ENCODE results near the gene CST5. TPM values are rescaled to one million over a fixed set of nuclear protein-coding genes. Genes with fewer than 3 reads are reported as not detected.

Gene CST5, protein sequence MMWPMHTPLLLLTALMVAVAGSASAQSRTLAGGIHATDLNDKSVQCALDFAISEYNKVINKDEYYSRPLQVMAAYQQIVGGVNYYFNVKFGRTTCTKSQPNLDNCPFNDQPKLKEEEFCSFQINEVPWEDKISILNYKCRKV
- total RNA-seq = not detected in 2 replicates
- 0.56 TPM in 1 of 2 replicates, not detected in the other for polyA plus RNA-seq

DNA sequence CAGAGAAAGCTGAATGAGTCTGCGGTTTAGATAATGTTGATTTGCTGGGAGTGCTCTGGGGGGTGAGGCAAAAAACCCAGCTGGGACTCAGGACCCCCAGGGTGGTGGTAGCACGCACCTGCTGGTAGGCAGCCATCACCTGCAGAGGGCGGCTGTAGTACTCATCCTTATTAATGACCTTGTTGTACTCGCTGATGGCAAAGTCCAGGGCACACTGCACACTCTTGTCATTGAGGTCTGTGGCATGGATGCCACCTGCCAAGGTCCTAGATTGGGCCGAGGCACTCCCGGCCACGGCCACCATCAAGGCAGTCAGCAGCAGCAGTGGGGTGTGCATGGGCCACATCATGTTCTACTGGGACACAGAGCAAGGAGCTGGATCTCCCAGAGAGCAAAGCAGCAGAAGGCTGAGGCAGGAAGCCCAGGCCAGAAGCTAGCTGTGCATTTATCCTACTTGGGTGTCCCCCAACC, at the start of gene CST5:
CST5 (minus strand) TSS at position 421 of the 471 bp plus-strand sequence; CDS start at position 349, 72 bp downstream.
- Histone ChIP-seq H3K27me3 (no peaks in the 10 kb centered on the region), H3K4me3 (no peak within 1 kb of the TSS), H3K27ac (no peak within 1 kb of the TSS), H3K4me1 (ENCODE audit: low read depth) (no peaks in the 10 kb centered on the region), H3K9me3 (ENCODE audit: low read depth) (no peaks in the 10 kb centered on the region), H3K36me3 (no peaks in the 10 kb centered on the region)
- no peak for DNase-seq (ENCODE audit: low read depth in 1 of 2, low spot score in 1 of 2)
- TF ChIP-seq, protein P1, sequence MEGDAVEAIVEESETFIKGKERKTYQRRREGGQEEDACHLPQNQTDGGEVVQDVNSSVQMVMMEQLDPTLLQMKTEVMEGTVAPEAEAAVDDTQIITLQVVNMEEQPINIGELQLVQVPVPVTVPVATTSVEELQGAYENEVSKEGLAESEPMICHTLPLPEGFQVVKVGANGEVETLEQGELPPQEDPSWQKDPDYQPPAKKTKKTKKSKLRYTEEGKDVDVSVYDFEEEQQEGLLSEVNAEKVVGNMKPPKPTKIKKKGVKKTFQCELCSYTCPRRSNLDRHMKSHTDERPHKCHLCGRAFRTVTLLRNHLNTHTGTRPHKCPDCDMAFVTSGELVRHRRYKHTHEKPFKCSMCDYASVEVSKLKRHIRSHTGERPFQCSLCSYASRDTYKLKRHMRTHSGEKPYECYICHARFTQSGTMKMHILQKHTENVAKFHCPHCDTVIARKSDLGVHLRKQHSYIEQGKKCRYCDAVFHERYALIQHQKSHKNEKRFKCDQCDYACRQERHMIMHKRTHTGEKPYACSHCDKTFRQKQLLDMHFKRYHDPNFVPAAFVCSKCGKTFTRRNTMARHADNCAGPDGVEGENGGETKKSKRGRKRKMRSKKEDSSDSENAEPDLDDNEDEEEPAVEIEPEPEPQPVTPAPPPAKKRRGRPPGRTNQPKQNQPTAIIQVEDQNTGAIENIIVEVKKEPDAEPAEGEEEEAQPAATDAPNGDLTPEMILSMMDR (IDR thresholded peaks at IDR 0.05; ENCODE audit: low read depth, low read length) = no peak

DNA sequence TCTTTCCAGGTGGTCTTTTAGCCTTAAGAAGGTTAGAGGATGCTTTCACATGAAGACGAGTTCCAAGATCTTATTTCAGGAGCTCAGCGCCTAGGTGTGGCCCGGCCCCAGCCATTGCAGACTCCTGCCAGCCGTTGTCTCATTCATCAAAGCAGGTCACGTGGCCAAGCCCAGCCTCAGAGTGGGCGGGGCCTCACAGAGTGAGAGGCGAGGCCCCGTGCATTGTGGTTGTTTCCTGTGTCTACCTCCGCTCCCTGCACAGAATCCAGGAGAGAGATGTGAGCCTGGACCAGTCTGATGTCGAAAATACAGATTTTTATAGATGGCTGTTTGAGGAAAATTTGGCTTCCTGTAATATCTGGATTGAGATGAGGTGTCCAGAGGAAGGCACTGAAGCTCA, 49.2 kb upstream of the CST5 start:
- no peak overlapping the region for H3K27ac ChIP-seq
- no peak for DNase-seq (ENCODE audit: low read depth in 1 of 2, low spot score in 1 of 2)
- no peaks in the 10 kb centered on the region for H3K9me3 ChIP-seq (ENCODE audit: low read depth)
- TF ChIP-seq, protein P1 (IDR thresholded peaks at IDR 0.05; ENCODE audit: low read depth, low read length) = no peak
- no peaks in the 10 kb centered on the region for H3K27me3 ChIP-seq
- no peaks in the 10 kb centered on the region for H3K4me1 ChIP-seq (ENCODE audit: low read depth)
- no peak overlapping the region for H3K4me3 ChIP-seq
- no peaks in the 10 kb centered on the region for H3K36me3 ChIP-seq

DNA sequence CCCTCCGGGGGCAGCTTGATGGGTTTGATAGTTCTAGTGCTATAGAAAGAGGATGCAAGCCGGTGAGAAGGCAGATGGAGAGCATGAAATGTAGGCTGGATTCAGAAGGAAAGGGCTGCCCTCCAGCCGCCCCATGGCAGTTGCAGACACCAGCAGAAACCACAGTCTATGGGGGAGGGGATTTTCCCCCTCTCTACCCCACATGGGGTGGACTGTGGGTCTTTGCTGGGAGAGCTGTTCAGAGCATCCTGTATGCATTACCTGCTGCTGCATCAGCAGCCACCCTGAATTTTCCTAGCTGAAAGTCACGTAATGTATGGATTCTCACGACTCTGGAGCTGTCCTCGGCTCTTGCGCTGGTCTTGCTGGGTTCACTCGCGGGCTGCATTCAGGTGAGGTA, 48.8 kb upstream of the CST5 start:
- no peaks in the 10 kb centered on the region for H3K27me3 ChIP-seq
- no peaks in the 10 kb centered on the region for H3K4me1 ChIP-seq (ENCODE audit: low read depth)
- no peaks in the 10 kb centered on the region for H3K9me3 ChIP-seq (ENCODE audit: low read depth)
- TF ChIP-seq, protein P1 (IDR thresholded peaks at IDR 0.05; ENCODE audit: low read depth, low read length) = no peak
- H3K27ac ChIP-seq = no peak overlapping the region
- no peaks in the 10 kb centered on the region for H3K36me3 ChIP-seq
- no peak overlapping the region for H3K4me3 ChIP-seq
- no peak for DNase-seq (ENCODE audit: low read depth in 1 of 2, low spot score in 1 of 2)

DNA sequence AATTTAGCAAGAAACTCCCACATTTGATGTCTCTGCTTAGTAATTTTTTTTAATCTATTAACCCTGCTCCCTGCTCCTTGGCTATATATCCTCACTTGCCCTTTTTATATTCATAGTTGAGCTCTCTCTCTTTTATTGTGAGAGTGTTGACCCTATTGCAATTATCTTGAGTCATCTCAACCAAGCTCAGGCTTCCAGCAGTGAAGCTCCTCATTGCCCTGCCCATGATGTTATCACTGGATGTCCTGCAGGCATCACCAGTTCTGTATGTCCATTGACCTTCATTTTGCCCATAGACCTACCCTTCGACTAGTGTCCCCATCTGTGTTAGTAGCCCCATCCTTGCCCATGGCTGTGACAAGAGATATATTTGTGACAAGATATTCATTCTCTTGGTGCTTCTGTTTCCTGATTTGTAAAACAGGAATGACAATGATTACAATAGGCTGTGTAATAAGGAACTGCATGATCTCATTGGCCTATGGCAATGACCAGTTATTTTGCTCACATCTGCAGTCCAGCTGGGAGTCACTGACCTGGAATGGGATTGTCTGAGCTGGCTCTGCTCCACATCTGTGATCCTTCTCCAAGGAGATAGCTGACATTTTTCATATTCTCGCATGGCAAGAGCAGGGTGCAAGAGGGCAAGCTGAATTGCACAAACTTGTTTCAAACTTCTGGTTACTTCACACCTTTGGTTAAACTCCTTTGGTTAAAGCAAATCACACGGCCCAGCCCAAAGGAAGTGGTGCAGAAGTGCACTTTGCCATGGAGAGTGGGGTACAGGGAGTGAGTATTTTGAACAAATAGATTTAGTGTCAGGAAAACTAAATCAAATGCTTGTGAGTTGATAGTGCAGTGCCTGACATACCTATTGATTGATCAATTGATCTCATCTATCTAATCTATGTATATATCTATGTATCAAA, 47.7 kb upstream of the CST5 start:
- no peaks in the 10 kb centered on the region for H3K9me3 ChIP-seq (ENCODE audit: low read depth)
- TF ChIP-seq, protein P1 (IDR thresholded peaks at IDR 0.05; ENCODE audit: low read depth, low read length) = no peak
- H3K4me3 ChIP-seq = no peak overlapping the region
- H3K4me1 ChIP-seq (ENCODE audit: low read depth) = no peaks in the 10 kb centered on the region
- H3K27ac ChIP-seq = no peak overlapping the region
- peak in 1 of 2 donors; percentile 0 for DNase-seq (ENCODE audit: low read depth in 1 of 2, low spot score in 1 of 2)
- no peaks in the 10 kb centered on the region for H3K27me3 ChIP-seq
- no peaks in the 10 kb centered on the region for H3K36me3 ChIP-seq

DNA sequence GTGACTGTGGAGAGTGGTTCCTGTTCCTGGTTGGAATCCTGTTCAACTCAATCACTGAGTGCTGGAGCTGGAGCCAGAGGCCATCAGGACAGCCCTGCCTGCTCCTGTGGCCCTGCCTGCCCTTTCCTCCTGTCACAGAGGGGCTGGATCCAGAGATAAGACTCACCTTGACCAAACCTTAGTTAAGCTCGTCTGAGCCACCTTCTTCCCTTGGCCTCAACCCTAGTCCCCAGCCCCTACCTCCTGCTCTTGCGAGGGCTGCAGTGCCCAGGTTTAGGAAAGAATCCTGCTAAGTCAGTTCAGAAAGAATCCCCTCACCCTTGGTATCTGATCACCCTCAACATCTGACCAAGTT, 47.0 kb upstream of the CST5 start:
- Histone ChIP-seq H3K4me3 (no peak overlapping the region), H3K27ac (no peak overlapping the region), H3K36me3 (no peaks in the 10 kb centered on the region), H3K4me1 (ENCODE audit: low read depth) (no peaks in the 10 kb centered on the region), H3K27me3 (no peaks in the 10 kb centered on the region), H3K9me3 (ENCODE audit: low read depth) (no peaks in the 10 kb centered on the region)
- no peak for DNase-seq (ENCODE audit: low read depth in 1 of 2, low spot score in 1 of 2)
- TF ChIP-seq, protein P1 (IDR thresholded peaks at IDR 0.05; ENCODE audit: low read depth, low read length) = no peak
